GM19397 (cell line): ENCODE measurements around the gene APOBEC4.
"Not testable (repeated sequence)": the region's sequence is repeated elsewhere in the genome, so short reads cannot be mapped to it uniquely, and the experiment has no call there.

Experiments used
- ATAC-seq: cut with Tn5 transposase; IDR thresholded peaks from one replicate; pipeline ENCODE4 v1.9.1; 2021; ENCODE audit warnings: mild to moderate bottlenecking, moderate library complexity; ENCODE audit not compliant: unreplicated experiment

APOBEC4 gene

GRCh38 chr1:183635606-183636333 is 17.3 kb downstream of the APOBEC4 start, which contains the start of gene ARPC5:
Gene ARPC5, minus strand, starts transcription at chr1:183635783. Its CDS starts 124 bp downstream, at chr1:183635659.
- ATAC-seq: peak; percentile 89

GRCh38 chr1:183635099-183635605 is 18.0 kb downstream of the APOBEC4 start:
- ATAC-seq: peak; percentile 4

DNA sequence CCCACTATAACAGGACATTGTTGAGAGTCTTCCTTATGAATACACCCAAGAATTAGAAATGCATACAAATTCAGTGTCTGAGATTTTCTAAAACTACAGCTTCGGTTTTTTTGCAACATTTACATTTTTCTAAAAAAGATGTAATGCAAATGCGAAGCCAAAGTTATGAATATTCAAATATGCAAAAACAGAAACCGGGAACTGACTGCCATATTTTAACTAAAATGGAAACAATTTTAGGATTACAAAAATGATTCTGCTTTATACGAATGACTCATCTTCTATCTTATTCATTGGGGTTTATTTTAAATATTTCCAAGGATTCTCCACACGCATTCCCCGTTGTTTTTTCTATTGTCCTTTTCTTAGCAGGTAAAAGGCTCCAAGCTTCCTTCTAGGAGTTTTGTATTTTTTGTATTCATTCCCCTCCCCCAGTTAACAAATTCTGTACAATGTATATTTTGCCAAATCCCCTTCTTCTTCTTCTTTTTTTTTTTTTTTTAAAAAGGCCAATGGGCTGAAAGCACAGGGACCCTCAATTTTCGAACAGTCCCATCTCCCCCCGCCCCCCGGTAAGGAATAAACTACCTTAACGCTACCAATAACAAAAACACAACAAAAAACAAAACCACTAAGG is 18.6 kb downstream of the APOBEC4 start:
- no peak for ATAC-seq

DNA sequence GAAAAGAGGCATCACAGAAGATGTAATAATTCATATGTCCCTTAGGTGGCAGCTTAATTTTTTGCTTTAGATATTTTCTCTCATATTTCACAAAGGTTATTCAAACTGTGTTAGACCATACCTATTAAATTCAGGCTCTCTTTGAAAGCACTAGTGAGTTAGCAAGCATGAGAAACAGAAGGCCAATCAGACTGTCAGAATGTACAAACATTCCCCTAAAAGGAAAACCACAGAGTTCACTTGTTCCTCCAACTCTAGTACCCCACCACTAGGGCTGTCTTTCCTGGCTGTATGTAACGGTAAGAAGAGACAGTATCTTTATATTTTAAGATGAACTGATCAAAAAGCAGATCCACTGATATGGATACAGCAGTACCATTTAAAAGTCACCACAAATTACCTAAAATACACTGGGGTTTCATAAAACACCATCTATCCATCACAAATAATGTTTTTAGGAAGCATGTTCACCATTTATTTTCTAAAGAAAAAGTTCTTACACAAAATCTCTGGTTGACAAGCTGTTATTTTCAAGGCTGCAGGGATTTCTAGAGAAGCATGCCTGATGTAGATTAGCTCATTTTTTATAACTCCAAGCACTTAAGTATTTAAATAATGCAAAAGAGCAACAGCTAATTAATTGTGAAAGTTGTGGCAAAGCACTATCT is 19.3 kb downstream of the APOBEC4 start:
- ATAC-seq: peak; percentile 26

DNA sequence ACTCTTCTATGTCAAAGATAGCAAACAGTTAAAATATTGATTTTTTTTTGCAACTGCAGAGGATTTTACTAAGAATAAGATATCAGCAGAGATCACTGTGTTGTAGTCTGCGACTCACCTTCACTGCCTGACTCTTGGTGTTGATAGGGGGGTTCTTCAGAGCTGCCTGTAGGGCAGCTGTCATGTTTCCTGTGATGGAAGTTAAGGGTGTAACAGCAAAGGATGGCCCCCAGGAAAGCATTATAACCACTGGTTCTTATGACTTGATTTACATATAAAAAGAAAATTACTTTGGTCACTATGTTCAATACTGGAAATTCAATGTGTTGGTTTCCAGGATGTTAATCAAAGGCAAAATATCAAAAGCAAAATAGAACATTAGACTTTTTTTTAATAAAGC is 20.2 kb downstream of the APOBEC4 start:
- no peak for ATAC-seq

DNA sequence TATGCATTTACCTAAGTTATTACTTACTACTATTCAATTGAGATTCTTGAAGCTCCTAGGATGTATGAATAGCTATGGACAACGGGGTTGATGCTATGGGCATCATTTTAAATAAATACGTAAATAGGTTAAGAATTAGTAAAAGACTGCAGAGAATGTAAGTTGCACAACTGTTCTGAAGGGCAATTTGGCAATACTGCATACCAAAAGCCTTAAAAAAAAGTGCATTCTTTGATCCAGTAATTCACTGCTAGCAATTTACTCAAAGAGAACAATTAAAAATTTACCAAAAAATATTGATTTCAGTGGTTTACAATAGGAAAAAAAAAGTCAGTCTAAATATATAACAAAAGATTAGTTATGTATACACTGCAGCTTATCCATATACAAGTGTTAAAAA is 21.0 kb downstream of the APOBEC4 start:
- ATAC-seq: no peak

- ATAC-seq: no peak
Observed at GRCh38 chr1:183630748-183631147, 22.4 kb downstream of the APOBEC4 start.

- no peak for ATAC-seq
Observed at GRCh38 chr1:183628537-183628936, 24.6 kb downstream of the APOBEC4 start.

DNA sequence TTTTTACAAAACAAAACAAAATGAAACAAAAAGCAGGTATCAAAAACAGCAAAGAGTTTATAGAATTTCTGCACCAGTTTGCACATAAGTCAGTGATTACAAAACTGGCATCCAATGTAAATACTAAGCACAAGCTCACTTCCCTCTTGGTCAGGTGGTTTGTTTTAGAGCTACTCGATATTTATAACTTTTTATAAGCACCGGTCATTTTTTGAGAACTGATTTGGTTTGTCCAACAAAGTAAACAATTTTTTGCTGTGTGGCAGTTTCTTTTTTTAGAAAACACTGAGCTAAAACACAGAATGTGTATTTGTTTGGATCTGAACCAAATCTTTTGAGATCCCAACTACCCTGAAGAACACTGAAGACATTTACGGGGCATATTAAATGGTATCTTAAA is 26.9 kb downstream of the APOBEC4 start:
- not testable (repeated sequence) for ATAC-seq

- ATAC-seq: peak; percentile 63
Observed at GRCh38 chr1:183622884-183623785, 30.0 kb downstream of the APOBEC4 start.

DNA sequence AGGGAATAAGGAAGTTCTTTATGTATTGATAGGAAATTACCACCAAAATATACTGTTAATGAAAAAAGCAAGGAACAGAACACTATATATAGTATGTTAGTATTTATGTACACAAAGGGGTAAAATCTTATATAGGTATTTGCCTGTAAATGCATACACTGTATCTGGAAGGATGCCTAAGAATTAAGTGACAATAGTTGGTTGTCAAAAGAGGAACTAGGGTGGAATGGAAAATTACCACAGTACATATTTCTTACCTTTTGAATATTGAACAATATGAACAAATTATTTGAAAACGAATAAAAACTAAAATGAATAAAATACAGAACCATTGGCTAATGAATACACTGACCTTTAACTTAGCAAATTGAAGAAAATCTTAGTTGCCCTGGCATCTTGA is 31.1 kb downstream of the APOBEC4 start:
- ATAC-seq: no peak

GRCh38 chr1:183620311-183620710 is 32.8 kb downstream of the APOBEC4 start:
- ATAC-seq: no peak

DNA sequence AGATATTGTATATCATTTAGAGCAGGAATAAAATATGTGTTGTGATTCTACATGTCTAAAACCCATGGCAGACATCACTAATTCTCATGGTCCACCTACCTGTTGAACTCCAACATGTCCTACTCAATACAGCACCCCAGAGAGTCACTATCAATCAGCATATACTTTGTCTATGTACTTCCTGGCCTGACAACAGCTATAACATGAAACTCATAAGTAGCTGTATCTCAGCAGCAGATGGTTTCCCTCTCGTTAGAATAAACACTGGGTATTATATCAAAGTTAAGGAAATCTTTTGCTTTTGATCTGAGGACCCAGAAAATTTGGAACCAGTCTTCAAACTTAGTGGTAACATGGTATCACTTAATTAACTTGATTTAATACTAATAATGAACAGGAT is 33.3 kb downstream of the APOBEC4 start:
- no peak for ATAC-seq

DNA sequence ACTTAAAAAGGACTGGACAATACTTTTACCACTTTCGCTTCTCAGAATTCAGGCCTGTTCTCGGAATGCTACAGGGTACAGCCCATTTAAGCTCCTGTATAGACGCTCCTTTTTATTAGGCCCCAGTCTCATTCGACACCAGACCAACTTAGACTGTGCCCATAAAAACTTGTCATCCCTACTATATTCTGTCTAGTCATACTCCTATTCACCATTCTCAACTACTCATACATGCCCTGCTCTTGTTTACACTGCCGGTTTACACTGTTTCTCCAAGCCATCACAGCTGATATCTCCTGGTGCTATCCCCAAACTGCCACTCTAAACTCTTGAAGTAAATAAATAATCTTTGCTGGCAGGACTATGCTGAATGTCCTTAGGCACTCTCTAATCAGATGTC is 34.9 kb downstream of the APOBEC4 start:
- ATAC-seq: not testable (repeated sequence)

DNA sequence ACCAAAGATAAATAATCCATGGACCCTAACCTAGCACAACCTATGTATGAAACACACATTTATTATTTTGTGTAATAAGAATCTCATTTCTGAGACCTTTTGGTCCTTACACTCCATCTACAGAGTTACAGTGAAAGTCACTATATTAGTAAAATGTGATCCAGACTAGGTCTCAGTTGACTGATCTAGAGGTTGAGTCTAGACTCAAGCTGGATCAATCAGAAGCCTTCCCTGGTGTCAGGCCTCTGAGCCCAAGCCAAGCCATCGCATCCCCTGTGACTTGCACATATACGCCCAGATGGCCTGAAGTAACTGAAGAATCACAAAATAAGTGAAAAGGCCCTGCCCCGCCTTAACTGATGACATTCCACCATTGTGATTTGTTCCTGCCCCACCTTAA is 40.1 kb downstream of the APOBEC4 start:
- ATAC-seq: not testable (repeated sequence)

- no peak for ATAC-seq
Observed at GRCh38 chr1:183612407-183612806, 40.7 kb downstream of the APOBEC4 start.

GRCh38 chr1:183611021-183611420 is 42.1 kb downstream of the APOBEC4 start:
- no peak for ATAC-seq

- ATAC-seq: no peak
Observed at GRCh38 chr1:183609759-183610452, 43.2 kb downstream of the APOBEC4 start.

DNA sequence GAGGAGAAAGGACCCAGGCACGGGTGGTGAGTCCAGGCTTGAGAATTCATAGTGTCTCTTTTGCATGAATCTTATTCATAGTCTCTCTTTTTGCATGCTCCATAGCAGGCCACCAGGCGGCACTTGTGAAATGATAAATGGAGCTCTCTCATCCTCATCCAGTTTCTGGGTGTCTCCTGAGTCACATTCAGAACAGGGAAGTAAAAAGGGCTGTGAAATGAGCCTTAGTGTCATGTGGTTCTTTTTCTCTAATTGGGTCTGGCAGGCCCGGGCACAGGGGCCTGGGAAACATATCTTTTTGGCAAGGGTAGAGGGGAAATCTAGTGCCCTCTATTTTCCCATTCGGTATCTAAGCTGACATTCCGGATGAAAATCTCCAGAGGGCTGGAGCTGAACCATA is 43.8 kb downstream of the APOBEC4 start:
- peak; percentile 37 for ATAC-seq

DNA sequence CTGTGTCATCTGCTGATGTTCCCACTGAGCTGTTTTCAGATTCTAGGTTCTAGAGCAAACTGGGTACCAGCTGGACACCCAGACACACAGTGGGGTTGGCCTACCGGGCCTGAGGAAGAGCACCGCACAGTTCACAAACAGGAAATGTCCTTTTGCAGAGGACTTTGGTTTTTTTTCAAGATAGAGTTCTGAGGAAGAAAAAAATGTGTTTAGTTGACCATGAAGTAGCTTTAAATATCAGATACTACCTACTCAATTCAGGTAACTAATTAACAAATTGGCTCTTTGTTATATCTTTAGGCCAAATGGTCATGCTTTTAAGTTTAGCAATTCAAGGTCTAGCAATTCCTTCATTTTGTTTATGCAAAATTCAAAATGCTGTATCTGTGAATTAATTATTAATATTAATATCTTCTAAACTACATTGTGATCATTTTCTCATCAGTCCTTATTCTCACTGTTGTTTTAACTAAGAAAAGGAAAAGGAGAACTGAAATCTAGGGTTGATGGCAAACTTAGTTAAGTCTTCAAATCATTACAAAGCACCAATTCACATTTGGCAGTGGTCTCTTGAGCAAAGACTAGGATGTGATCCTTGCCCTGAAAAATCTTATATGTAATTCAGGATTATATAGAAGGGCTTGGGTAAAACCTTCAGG is 45.7 kb downstream of the APOBEC4 start:
- ATAC-seq: peak; percentile 45
